C4-2B (cell line): Measurements from ENCODE around the gene GABPB1.

Experiments
- H3K27ac ChIP-seq: fragments of 450-650 bp; 2 replicates; pipeline ENCODE4 v1.5.1; 2017
- ZFX ChIP-seq: fragments of 450-650 bp; IDR thresholded peaks from 2 replicates; pipeline ENCODE4 v1.6.1; 2017
- TF ChIP-seq, protein P1 (sequence below): fragments of 450-650 bp; conservative IDR thresholded peaks from 2 replicates; pipeline ENCODE4 v1.5.1; 2017; ENCODE audit warnings: mild to moderate bottlenecking

GABPB1 gene

GRCh38 chr15:50298340-50298739 lies 56.7 kb downstream of the GABPB1 start:
- no peak overlapping the region for H3K27ac ChIP-seq
- TF ChIP-seq, protein P1, sequence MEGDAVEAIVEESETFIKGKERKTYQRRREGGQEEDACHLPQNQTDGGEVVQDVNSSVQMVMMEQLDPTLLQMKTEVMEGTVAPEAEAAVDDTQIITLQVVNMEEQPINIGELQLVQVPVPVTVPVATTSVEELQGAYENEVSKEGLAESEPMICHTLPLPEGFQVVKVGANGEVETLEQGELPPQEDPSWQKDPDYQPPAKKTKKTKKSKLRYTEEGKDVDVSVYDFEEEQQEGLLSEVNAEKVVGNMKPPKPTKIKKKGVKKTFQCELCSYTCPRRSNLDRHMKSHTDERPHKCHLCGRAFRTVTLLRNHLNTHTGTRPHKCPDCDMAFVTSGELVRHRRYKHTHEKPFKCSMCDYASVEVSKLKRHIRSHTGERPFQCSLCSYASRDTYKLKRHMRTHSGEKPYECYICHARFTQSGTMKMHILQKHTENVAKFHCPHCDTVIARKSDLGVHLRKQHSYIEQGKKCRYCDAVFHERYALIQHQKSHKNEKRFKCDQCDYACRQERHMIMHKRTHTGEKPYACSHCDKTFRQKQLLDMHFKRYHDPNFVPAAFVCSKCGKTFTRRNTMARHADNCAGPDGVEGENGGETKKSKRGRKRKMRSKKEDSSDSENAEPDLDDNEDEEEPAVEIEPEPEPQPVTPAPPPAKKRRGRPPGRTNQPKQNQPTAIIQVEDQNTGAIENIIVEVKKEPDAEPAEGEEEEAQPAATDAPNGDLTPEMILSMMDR, result no peak
- no peak for TF ChIP-seq ZFX

DNA sequence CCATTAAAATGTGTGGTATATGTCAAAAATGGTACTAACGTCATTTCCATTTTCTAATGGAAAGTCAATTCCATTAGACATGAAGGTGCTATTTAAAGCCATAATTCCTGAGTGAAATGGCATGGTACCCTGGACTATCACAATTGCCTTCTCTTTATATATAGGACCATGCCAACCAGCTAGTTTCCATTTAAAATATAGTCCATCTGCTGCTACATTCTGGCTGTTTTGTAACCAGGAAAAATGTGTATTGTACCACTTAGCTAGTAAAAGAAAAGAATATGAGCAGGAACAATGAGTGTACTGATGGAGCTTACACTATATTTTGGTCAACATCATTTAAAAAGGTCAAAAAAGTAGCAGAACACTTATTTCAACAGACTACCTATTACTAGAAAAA lies 59.0 kb downstream of the GABPB1 start:
- H3K27ac ChIP-seq, result no peak overlapping the region
- TF ChIP-seq, protein P1, result no peak
- no peak for TF ChIP-seq ZFX

DNA sequence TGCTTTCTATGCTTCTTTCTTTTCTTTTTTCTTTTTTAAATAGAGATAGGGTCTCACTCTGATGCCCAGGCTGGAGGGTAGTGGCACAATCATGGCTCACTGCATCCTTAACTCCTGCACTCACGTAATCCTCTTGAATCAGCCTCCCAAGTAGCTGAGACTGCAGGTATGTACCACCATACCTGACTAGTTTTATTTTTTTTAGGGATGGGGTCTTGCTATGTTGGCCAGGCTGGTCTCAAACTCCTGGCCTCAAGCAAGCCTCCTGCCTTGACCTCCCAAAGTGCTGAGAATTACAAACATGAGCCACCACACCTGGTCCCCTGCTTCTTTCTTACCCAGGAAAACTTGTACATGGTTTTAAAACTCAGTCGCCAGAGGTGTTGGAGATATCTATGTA lies 65.2 kb downstream of the GABPB1 start:
- TF ChIP-seq, protein P1, result no peak
- no peak for TF ChIP-seq ZFX

GRCh38 chr15:50287324-50288116 lies 67.5 kb downstream of the GABPB1 start:
- no peak for TF ChIP-seq ZFX
- TF ChIP-seq, protein P1, result no peak
- no peak overlapping the region for H3K27ac ChIP-seq

More for the DNA sequence above, 65.2 kb downstream of the GABPB1 start:
- H3K27ac ChIP-seq, result no peak overlapping the region

DNA sequence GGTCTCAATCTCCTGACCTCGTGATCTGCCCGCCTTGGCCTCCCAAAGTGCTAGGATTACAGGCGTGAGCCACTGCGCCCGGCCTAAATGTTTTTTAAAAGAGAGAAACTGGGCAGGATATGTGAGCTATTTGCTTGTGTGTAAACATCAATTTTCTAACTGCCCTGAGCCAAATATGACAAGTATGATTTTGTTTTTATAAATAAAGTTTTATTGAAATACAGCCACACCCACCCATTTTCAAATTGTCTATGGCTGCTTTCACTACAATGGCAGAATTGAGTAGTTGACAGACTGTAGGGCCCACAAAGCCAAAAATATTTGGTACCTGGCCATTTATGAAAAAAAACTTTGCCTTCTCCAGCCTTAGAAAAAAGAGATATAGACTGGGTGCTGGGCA lies 73.6 kb downstream of the GABPB1 start:
- TF ChIP-seq ZFX, result no peak
- TF ChIP-seq, protein P1, result no peak
- no peak overlapping the region for H3K27ac ChIP-seq

DNA sequence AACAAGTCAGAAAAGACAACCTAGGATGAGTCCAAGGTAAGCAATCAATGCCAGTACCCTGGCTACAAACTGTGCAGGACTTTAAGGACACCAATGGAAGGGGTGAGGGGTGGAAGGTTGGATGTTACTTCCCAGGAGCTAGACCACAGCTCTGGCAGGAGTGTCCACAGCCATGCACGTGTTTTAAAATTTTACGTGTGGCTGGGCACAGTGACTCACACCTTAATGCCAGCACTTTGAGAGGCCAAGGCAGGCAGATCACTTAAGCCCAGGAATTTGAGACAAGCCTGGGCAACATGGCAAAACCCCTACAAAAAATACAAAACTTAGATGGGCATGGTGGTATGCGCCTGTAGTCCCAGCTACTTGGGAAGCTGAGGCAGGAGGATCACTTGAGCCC lies 74.7 kb downstream of the GABPB1 start:
- H3K27ac ChIP-seq, result no peak overlapping the region

GRCh38 chr15:50278496-50278895 lies 76.5 kb downstream of the GABPB1 start:
- TF ChIP-seq, protein P1, result no peak
- TF ChIP-seq ZFX, result no peak
- H3K27ac ChIP-seq, result no peak overlapping the region

More for the DNA sequence above, 74.7 kb downstream of the GABPB1 start:
- no peak for TF ChIP-seq ZFX
- TF ChIP-seq, protein P1, result no peak
